ENCODE measurements around the gene MAML2.

- no peak for TF ChIP-seq HNF4G (IDR thresholded peaks at IDR 0.05; ENCODE audit: borderline replicate concordance, low read depth, low read length)
- TF ChIP-seq HNF4G (CRISPR knock-in tag; IDR thresholded peaks at IDR 0.05; ENCODE audit: borderline replicate concordance, low read depth): no peak
- no peak for TF ChIP-seq BCL6 (CRISPR knock-in tag; IDR thresholded peaks at IDR 0.05)
- TF ChIP-seq PHB2 (IDR thresholded peaks at IDR 0.05; ENCODE audit: partially characterized antibody): no peak
- TF ChIP-seq CBX1 (IDR thresholded peaks at IDR 0.05; ENCODE audit: low read depth): no peak
- TF ChIP-seq POLR2AphosphoS2 (IDR thresholded peaks at IDR 0.05; ENCODE audit: low read depth, low read length): no peak
- no peak for TF ChIP-seq POLR2A (IDR thresholded peaks at IDR 0.05; ENCODE audit: insufficient read depth in 1 of 2, low read depth in 2 of 2, low read length in 2 of 2)
- no peak for TF ChIP-seq ZMAT5 (CRISPR knock-in tag; IDR thresholded peaks at IDR 0.05; ENCODE audit: borderline replicate concordance, low read depth)
- no peak for TF ChIP-seq STAT6 (CRISPR knock-in tag; IDR thresholded peaks at IDR 0.05; ENCODE audit: borderline replicate concordance)
- TF ChIP-seq THRA (CRISPR knock-in tag; IDR thresholded peaks at IDR 0.05; ENCODE audit: borderline replicate concordance): no peak
These were observed 187.2 kb downstream of the MAML2 start for GRCh38 chr11:96155627-96156378.
